Inflammatory macrophage treated with lipopolysaccharide for 1 hour (primary cell): ENCODE results near the gene EFNB3.

Source experiments
- DNase-seq, 2 donors: peaks; one replicate each; pipeline ENCODE4 v3.0.0-alpha.2; 2020 to 2022

EFNB3 gene, protein sequence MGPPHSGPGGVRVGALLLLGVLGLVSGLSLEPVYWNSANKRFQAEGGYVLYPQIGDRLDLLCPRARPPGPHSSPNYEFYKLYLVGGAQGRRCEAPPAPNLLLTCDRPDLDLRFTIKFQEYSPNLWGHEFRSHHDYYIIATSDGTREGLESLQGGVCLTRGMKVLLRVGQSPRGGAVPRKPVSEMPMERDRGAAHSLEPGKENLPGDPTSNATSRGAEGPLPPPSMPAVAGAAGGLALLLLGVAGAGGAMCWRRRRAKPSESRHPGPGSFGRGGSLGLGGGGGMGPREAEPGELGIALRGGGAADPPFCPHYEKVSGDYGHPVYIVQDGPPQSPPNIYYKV

DNA sequence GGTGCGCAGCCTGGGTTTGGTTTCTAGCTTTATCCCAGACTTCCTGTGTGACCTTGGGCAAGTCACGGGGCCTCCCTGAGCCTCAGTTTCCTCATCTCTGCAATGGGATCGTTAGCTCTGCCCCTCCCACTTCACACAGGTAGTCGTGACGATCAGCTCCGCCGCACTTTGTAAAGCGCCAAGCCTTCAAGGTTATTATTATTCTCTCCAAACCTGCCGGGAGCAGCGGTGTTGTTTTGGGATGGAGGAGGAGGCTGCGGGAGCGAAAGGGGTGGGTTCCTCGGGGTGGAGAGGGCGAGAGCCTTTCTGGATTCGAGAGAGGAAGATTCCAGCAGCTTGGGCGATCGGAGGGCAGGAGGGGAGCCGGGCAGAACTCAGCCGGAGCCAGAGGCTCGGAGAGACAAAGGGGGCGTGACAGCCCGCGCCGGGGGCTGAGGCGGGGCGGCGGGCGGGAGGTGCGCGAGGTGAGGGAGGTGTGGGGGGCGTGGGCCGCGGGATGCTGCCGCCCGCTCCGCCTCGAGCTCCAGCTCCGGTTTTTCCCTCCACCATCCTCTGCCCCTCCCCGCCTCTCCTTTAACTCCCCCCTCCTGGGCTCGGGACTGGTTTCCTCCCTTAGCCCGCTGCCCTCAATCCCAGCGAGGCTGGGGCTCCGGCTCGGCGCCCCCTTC lies at the start of gene EFNB3:
EFNB3 (plus strand) TSS at position 602 of the 668 bp plus-strand sequence. CDS start 397 bp downstream, outside the sequence.
- no peak for DNase-seq

DNA sequence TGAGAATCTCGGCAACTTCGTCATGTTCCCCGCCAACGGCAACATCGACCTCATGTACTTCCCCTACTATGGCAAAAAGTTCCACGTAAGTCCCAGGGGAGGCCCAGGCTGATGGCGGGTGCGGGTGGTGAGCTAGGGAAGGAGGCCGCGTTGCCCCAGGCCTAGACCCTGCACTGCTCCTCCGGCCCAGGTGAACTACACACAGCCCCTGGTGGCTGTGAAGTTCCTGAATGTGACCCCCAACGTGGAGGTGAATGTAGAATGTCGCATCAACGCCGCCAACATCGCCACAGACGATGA lies 49.5 kb upstream of the EFNB3 start:
- no peak for DNase-seq

DNA sequence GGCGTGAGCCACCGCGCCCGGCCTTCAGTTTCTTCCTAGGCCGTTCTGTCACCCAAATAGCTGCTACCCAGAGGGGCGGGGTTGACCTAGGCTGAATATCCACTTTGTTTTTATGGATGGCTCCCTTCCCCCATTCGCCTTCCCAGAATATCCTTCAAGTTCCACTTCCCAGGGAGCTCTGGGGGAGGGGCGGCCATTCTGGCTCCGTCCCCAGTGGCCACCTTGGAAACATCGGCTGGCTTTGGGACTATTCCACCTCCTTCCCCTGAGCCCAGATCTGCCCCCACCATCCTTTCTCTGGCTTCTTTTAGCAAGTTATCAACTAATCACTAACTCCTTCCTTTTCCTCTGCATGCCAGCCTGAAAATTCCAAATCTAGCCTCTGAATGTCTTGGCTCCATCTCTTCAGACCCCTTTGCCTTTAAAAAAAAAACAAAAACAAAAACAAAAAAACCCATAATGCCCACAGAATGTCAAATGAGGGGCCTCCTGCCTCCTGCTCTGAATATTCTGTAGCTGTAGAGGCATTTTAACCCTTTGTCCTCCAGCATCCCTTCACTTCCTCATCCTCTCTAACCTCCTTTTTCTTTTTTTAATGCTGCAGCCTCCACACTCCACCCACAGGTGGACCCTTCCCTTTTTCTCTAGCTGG lies 47.9 kb upstream of the EFNB3 start:
- no peak for DNase-seq

DNA sequence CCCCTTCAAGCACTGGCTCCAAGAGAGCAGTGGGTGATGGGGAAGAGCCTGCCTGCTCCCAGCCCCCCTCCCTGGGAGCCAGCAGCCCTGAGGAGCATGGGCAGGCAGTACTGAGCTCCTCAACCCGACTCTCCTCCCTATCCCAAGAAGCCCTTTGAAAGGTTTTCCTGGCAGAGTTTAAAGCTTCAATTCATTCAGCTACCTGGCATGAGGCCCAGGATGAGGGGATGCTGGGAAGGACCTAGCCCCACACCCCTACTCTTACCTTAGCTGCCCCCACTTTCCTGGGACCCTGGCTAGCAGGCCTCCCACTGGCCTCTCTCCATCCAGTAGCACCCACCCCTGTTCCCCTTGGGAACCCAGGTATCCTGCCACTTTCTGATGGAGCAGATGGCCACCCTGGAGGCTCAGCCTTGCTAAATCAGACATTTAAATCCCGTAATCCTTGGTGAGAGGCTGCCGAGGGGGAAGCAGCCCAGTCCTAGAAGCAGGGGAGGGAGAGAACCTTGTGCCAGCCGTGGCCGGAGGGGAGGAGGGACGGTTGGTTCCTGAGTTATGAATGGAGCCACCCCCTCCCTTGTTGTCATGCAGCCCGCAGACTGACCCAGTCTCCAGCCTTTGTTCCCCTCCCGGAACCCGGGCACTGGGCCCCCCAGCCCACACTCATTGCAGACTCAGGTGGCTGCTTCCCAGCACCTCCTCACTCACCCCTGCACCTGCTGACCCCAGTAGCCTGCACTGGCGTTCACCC lies 37.2 kb upstream of the EFNB3 start:
- DNase-seq = no peak

DNA sequence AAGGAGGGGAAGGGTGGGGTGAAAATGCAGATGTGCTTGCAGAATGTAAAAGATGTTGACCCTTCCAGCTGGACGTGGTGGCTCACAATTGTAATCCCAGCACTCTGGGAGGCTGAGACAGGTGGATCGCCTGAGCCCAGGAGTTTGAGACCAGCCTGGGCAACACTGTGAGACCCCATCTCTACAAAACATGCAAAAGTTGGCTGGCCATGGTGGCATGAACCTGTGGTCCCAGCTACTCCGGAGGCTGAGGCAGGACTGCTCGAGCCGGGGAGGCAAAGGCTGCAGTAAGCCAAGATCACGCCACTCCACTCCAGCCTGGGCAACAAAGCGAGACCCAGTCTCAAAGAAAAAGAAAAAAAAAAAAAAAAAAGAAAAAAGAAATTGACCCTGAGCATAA lies 36.5 kb upstream of the EFNB3 start:
- DNase-seq = no peak

DNA sequence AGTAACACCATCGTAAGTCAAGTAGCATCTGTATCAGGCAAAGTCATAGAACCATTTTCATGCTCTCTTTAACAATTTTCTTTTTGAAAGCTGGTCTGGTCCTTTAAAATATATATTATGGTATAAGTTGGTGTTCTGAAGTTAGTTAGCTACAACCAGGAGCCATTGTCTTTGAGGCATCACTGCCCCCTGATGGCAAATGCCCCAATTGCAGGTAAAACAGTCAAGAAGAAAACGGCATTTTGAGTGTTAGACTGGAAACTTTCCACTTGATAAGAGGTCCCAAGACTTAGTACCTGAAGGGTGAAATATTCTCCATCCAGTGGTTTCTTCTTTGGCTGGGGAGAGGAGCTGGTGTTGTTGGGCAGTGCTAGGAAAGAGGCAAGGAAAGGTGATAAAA lies 31.8 kb upstream of the EFNB3 start:
- DNase-seq = peak; percentile 36 to 89

DNA sequence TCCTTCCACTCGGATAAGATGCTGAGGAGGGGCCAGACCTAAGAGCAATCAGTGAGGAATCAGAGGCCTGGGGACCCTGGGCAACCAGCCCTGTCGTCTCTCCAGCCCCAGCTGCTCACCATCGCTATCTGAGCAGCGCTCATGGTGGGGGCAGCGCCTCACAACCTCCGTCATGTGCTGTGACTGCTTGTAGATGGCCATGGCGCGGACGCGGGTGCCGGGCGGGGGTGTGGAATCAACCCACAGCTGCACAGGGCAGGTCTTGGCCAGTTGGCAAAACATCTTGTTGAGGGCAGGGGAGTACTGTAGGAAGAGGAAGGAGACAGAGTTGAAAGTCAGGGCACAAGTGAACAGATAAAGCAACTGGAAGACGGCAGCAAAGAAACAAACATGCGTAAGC lies 30.1 kb upstream of the EFNB3 start:
- DNase-seq = no peak

DNA sequence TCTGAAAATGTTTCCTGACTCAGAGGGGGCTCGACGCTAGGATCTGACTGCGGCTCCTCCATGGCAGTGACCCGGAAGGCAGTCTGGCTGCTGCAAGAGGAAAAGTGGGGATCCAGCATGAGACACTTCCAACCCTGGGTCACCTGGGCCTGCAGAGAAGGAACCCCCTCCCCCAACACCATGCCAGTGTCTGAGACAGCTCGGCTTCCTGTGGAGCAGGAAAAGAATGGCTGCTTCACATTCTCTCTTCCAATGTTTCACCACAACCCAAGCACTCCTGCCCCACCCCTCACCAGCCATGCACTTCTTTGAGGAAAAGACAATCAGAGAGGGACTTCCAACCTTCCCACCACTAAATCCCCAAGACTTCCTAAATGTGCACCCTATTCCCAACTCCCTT lies 28.5 kb upstream of the EFNB3 start:
- no peak for DNase-seq

DNA sequence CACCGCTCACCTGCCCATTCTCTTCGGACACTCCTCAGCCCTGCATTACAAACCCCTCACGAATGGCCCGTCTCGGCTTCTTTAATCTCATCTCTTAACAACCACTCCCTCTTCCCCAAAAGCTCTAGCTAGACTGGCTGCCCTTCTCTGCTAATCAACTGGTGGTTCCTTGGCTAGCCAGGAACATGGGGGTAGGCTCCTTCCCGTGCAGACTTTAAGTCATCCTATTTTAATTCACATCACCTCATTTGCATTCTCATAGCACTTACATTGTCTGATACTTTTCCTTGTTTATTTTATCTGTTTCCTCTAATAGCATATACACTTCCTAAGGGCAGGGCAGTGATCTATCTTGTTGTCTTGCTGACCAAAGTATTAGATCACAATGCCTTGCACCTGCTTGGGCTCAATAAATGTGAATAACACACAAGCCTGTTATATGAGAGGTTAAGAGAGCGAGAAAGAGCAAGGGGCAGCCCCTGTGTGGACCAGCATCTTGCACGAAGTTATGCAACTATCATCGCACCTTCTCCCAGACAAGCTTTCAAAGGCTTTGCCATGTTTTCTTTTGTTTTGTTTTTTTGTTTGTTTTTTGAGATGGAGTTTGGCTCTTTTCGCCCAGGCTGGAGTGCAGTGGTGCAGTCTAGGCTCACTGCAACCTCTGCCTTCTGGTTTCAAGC lies 27.5 kb upstream of the EFNB3 start:
- no peak for DNase-seq

DNA sequence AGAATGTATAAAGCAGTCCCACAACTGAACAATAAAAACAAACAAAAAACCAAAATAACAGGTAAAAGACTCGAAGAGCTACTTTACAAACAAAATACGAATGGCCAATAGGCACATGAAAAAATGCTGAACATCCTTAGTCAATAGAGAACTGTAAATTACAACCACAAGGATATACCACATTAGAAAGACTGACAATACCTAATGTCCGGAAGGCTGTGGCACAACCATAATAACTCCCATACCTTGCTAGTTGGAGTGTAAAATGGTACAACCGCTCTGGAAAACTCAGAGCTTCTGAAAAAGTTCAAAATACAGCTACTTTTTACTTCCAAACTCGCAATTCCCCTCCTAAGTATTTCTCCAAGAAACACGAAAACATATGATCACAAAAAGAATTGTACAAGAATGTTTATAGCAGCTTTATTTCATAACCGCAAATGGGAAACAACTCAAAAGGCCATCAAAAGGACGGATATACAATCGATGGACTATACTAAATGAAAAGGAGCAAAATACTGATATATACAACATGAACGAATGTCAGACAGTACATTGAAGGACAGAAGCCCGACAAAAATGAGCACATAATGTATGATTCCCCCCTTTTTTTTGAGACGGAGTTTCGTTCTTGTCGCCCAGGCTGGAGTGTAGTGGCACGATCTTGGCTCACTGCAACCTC lies 20.0 kb upstream of the EFNB3 start:
- DNase-seq = no peak

DNA sequence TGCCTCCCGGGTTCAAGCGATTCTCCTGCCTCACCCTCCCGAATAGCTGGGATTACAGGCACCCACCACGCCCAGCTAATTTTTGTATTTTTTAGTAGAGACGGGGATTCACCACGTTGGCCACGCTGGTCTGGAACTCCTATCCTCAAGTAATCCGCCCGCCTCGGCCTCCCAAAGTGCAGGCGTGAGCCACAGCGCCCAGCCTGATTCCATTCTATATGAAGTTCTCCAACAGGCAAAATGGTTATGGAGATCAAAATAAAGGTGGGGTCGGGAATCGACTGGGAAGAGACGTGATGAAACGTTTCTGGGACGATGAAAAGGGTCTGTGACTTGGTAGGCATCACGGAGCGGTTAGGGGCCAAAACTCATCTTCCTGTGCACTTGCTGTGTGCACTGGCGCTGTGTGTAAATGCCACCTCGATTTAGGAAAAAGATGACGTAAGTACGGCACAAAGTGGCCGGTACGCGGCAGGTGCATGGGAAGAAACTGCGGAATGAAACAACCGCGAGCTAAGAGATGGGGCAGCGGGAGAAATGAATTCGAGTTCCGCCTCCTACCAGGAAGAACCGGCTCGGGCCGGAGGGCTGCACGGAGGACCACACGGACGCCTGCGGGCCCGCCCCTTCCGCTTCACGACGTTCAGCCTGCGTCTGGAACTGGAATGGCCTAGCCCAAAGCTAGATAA lies 19.3 kb upstream of the EFNB3 start:
- peak; percentile 89 to 95 for DNase-seq

DNA sequence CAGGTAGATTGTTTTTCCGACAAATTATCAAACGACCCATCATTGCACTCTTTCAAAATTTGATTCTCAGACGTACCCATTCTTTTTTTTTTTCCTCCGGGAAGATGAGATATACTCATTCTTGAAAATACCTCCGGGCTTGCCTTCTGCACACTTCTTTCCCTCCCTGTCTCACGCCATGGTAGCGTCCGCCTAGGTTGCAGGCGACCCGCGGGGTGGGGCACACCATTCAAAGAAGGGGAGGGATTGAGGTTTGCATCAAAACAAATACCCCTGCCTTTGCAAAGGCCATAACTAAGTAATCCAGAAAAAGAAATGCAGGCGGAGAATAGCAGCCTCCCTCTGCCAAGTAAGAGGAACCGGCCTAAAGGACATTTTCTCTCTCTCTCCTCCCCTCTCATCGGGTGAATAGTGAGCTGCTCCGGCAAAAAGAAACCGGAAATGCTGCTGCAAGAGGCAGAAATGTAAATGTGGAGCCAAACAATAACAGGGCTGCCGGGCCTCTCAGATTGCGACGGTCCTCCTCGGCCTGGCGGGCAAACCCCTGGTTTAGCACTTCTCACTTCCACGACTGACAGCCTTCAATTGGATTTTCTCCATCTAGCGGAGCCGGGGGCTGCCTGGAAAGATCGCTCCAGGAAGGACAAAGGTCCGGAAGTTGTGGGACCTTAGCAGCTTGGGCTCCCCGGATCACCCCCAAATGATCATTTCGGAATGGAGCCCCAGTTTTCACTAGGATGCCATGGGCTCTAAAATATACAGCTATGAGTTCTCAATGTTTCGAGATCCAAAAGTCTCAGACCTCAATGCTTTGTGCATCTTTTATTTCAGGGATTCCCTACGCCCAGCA lies 18.6 kb upstream of the EFNB3 start:
- DNase-seq = peak; percentile 70 to 76

DNA sequence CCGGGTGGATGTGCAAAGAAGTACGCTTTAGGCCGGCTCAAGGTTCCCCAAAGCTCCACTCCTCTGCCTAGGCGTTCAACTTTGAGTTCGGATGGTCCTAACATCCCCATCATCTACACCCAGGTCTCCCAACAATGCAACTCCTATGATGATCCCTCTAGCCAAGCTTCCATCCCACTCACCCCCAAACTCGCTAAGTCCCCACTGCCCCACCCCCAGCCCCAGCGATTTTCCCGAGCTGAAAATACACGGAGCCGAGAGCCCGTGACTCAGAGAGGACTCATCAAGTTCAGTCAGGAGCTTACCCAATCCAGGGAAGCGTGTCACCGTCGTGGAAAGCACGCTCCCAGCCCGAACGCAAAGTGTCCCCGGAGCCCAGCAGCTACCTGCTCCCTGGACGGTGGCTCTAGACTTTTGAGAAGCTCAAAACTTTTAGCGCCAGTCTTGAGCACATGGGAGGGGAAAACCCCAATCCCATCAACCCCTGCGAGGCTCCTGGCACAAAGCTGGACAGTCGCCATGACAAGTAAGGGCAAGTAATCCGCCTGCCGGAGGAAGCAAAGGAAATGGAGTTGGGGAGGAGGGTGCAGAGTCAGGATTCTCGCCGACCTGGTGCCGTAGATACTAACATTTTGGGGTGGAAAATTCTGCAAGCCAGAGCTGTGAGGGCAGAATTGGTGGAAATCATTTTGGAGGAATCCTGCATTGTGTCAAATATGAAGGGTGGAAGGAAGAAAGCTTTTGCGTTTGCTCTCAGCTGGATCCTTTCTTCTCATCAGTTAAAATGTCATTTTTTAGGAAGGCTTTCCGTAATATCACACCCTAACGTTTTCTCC lies 17.7 kb upstream of the EFNB3 start, which contains the start of gene TP53:
TP53 (minus strand) TSS at position 419 of the 836 bp plus-strand sequence. CDS start 10,896 bp downstream, outside the sequence.
- DNase-seq = peak; percentile 87 to 90

DNA sequence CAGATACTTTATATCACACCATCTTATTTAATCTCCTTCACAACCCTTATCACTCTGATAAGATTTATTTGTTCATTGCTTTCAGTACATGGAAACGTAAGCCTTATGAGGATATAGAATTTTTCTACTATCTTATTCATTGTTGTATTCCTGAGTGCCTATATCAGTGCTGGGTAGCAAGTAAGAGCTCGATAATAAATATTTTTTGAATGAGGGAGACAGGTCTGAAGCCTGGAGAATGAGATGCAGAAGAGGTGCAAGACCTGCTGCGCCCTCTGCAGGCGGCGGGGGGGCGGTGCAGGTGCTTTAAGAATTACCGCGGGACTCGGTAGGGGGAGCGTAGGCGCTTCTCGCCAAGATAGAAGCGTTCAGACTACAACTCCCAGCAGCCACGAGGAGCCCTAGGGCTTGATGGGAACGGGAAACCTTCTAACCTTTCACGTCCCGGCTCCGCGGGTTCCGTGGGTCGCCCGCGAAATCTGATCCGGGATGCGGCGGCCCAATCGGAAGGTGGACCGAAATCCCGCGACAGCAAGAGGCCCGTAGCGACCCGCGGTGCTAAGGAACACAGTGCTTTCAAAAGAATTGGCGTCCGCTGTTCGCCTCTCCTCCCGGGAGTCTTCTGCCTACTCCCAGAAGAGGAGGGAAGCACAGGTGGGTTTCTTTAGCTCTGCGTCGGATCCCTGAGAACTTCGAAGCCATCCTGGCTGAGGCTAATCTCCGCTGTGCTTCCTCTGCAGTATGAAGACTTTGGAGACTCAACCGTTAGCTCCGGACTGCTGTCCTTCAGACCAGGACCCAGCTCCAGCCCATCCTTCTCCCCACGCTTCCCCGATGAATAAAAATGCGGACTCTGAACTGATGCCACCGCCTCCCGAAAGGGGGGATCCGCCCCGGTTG lies 16.8 kb upstream of the EFNB3 start, which contains the start of gene WRAP53:
WRAP53 (plus strand) TSS at position 570 of the 900 bp plus-strand sequence; CDS start at position 742, 172 bp downstream.
- DNase-seq = peak; percentile 98 to 99

DNA sequence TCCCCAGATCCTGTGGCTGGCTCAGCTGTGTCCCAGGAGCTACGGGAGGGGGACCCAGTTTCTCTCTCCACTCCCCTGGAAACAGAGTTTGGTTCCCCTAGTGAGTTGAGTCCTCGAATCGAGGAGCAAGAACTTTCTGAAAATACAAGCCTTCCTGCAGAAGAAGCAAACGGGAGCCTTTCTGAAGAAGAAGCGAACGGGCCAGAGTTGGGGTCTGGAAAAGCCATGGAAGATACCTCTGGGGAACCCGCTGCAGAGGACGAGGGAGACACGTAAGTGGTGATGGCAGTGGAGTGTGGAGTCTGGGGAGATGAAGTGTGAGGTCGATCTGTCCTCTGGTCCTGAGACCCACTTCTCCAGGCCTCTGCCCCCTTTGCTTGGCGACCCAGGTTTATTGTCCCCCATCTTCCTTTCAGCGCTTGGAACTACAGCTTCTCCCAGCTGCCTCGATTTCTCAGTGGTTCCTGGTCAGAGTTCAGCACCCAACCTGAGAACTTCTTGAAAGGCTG lies 16.1 kb upstream of the EFNB3 start:
- no peak for DNase-seq

DNA sequence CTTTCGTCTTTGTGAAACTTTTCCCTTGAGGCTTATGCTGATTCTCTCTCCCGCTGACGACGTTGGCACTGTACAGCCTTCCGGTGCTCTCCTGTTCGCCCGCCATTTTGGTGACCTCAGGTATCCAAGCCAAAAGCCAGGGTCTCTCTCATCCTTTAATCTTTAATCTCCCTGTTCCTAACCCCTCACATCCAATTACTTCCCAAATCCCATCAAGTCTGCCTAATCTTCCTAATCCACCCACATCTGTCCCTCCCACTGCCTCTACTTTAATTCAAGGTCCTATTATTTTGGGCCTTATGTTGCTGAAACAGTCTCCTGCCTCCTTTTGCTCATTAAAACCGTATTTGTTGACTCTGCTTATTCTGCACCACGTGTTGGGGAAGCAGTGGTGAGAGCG lies 9.4 kb upstream of the EFNB3 start:
- no peak for DNase-seq

DNA sequence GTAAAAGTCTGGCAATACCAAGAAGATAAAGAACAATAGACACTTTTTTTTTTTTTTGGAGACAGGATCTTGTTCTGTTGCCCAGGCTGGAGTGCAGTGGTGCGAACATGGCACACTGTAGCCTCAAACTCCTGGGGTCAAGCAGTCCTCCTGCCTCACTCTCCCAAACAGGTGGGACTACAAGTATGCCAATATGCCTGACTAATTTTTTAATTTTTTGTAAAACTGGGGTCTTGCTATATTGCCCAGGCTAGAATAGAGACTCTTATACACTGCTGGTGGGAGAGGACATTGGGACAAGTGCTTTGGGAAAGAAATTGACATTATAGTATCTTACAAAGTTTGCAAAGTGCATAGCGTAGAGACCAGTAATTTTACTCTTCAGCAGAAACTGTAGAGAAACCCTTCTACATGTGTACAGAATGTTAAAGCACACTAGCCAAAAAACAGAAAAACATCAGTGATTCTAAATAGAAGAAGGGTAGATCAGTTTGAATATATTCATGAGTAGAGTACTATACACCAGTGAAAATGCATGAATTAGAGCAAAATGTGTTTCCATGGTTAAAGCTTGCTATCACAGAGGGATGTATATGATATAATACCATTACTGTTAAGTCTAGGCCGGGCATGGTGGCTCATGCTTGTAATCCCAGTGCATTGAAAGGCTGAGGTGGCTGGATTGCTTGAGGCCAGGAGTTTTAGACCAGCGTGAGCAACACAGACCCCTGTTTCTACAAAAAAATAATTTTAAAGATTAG lies 7.0 kb upstream of the EFNB3 start:
- DNase-seq = no peak
